ENCODE measurements around the gene SEC24D. TPM values are rescaled to one million over a fixed set of nuclear protein-coding genes. Genes with fewer than 3 reads are reported as not detected.

Gene SEC24D
- total RNA-seq, 1 experiment from 2014 or later: 13.4 TPM

- H3K9me3 ChIP-seq (ENCODE audit: control insufficient read depth, insufficient read depth, low read depth, low read length): no peaks in the 10 kb centered on the region
- H3K4me1 ChIP-seq (ENCODE audit: control insufficient read depth, insufficient read depth, low read length): no peaks in the 10 kb centered on the region
- no peaks in the 10 kb centered on the region for H3K27me3 ChIP-seq (ENCODE audit: control insufficient read depth, insufficient read depth, low read length)
- H3K4me3 ChIP-seq (ENCODE audit: low read depth in 2 of 2, low read length in 2 of 2): no peak overlapping the region
- BruUV-seq (replicated peaks): no TSS peak
- DNase-seq (ENCODE audit: low read depth, low spot score): no peak
- H3K36me3 ChIP-seq (ENCODE audit: control insufficient read depth, insufficient read depth, low read length): no peaks in the 10 kb centered on the region
- TF ChIP-seq POLR2AphosphoS5 (IDR thresholded peaks at IDR 0.05; ENCODE audit: low read depth, low read length) (no peak), REST (IDR thresholded peaks at IDR 0.05; ENCODE audit: insufficient read depth in 1 of 2, low read depth in 2 of 2, low read length in 1 of 2) (no peak), TCF7L2 (IDR thresholded peaks at IDR 0.05; ENCODE audit: low read depth, low read length) (no peak), SIN3A (IDR thresholded peaks at IDR 0.05; ENCODE audit: borderline replicate concordance, insufficient read depth, low read depth, low read length) (no peak)
- ChIA-PET POLR2A (no interaction called here), CTCF (no interaction called here)
- intact Hi-C loops (cut with micrococcal nuclease; ENCODE audit: unreplicated experiment) (no loop called here), in situ Hi-C loops (cut with HindIII; ENCODE audit: low pct_unique_long_range_greater_than_20kb, low sequenced_read_pairs) (no loop called here)
- H3K27ac ChIP-seq (ENCODE audit: low read length): no peak overlapping the region
- no peak for ATAC-seq
Measured at GRCh38 chr4:118848901-118849300, 13.0 kb upstream of the SEC24D start.

GRCh38 chr4:118848242-118848641, 12.3 kb upstream of the SEC24D start:
- no peak for ATAC-seq
- no peaks in the 10 kb centered on the region for H3K36me3 ChIP-seq (ENCODE audit: control insufficient read depth, insufficient read depth, low read length)
- no peak overlapping the region for H3K27ac ChIP-seq (ENCODE audit: low read length)
- ChIA-PET POLR2A (no interaction called here), CTCF (no interaction called here)
- H3K27me3 ChIP-seq (ENCODE audit: control insufficient read depth, insufficient read depth, low read length): no peaks in the 10 kb centered on the region
- no TSS peak for BruUV-seq (replicated peaks)
- intact Hi-C loops (cut with micrococcal nuclease; ENCODE audit: unreplicated experiment): no loop called here
- in situ Hi-C loops (cut with HindIII; ENCODE audit: low pct_unique_long_range_greater_than_20kb, low sequenced_read_pairs): no loop called here
- no peaks in the 10 kb centered on the region for H3K4me1 ChIP-seq (ENCODE audit: control insufficient read depth, insufficient read depth, low read length)
- no peak for DNase-seq (ENCODE audit: low read depth, low spot score)
- TF ChIP-seq CTCF (IDR thresholded peaks at IDR 0.05) (no peak), TCF7L2 (IDR thresholded peaks at IDR 0.05; ENCODE audit: low read depth, low read length) (no peak), REST (IDR thresholded peaks at IDR 0.05; ENCODE audit: insufficient read depth in 1 of 2, low read depth in 2 of 2, low read length in 1 of 2) (no peak), POLR2AphosphoS5 (IDR thresholded peaks at IDR 0.05; ENCODE audit: low read depth, low read length) (no peak), SIN3A (IDR thresholded peaks at IDR 0.05; ENCODE audit: borderline replicate concordance, insufficient read depth, low read depth, low read length) (no peak)
- no peaks in the 10 kb centered on the region for H3K9me3 ChIP-seq (ENCODE audit: control insufficient read depth, insufficient read depth, low read depth, low read length)
- no peak overlapping the region for H3K4me3 ChIP-seq (ENCODE audit: low read depth in 2 of 2, low read length in 2 of 2)

Measured in Panc1 (cell line).